Hepatocyte (in vitro differentiated cells): ENCODE results near the gene ZBTB8OS. TPM values are rescaled to one million over a fixed set of nuclear protein-coding genes. Genes with fewer than 3 reads are reported as not detected.
A peak's percentile ranks its signal among the peaks of the same experiment; 100 is the strongest.
"Not testable (repeated sequence)": the region's sequence is repeated elsewhere in the genome, so short reads cannot be mapped to it uniquely, and the experiment has no call there.

Source experiments
- DNase-seq: peaks from one replicate; pipeline ENCODE4 v3.0.0-alpha.2; 2016; ENCODE audit warnings: low spot score
- H2AFZ ChIP-seq: fragments of 200-600 bp; sonication (generic); 2 replicates; pipeline ENCODE4 v1.6.0; 2016; ENCODE audit warnings: antibody characterized with exemption, mild to moderate bottlenecking
- H3K27ac ChIP-seq: fragments of 200-600 bp; sonication (generic); 2 replicates; pipeline ENCODE4 v1.5.1; 2016; ENCODE audit warnings: mild to moderate bottlenecking
- H3K27me3 ChIP-seq: fragments of 200-600 bp; sonication (generic); 2 replicates; pipeline ENCODE4 v1.6.1; 2016
- H3K36me3 ChIP-seq: fragments of 200-600 bp; sonication (generic); replicated peaks from 2 replicates; pipeline ENCODE4 v1.5.1; 2016; ENCODE audit warnings: low read depth; ENCODE audit not compliant: insufficient read depth
- H3K4me1 ChIP-seq: fragments of 200-600 bp; sonication (generic); 2 replicates; pipeline ENCODE4 v1.5.1; 2016; ENCODE audit warnings: mild to moderate bottlenecking, moderate library complexity; ENCODE audit not compliant: insufficient read depth
- H3K4me2 ChIP-seq: fragments of 200-600 bp; sonication (generic); 2 replicates; pipeline ENCODE4 v1.6.0; 2016
- H3K4me3 ChIP-seq: fragments of 200-600 bp; sonication (generic); 2 replicates; pipeline ENCODE4 v1.5.1; 2016; ENCODE audit warnings: mild to moderate bottlenecking
- H3K79me2 ChIP-seq: fragments of 200-600 bp; sonication (generic); 2 replicates; pipeline ENCODE4 v1.6.0; 2017; ENCODE audit warnings: mild to moderate bottlenecking
- H3K9me2 ChIP-seq: fragments of 200-600 bp; sonication (generic); replicated peaks from 2 replicates; pipeline ENCODE4 v1.6.0; 2017; ENCODE audit warnings: mild to moderate bottlenecking; ENCODE audit not compliant: insufficient read depth
- H3K9me3 ChIP-seq: fragments of 200-600 bp; sonication (generic); 2 replicates; pipeline ENCODE4 v1.5.1; 2016; ENCODE audit warnings: low read depth, mild to moderate bottlenecking
- H4K20me1 ChIP-seq: fragments of 200-600 bp; sonication (generic); 2 replicates; pipeline ENCODE4 v1.6.0; 2016; ENCODE audit warnings: mild to moderate bottlenecking; ENCODE audit not compliant: insufficient read depth, poor library complexity, severe bottlenecking
- EZH2 ChIP-seq: fragments of 200-600 bp; sonication (generic); IDR thresholded peaks from 2 replicates; pipeline ENCODE4 v1.6.1; 2016; ENCODE audit warnings: antibody characterized with exemption, mild to moderate bottlenecking, borderline replicate concordance
- EZH2phosphoT487 ChIP-seq: fragments of 200-600 bp; sonication (generic); IDR thresholded peaks from one replicate; pipeline ENCODE4 v1.6.1; 2018; ENCODE audit warnings: antibody characterized with exemption, mild to moderate bottlenecking, low read depth, moderate library complexity; ENCODE audit not compliant: unreplicated experiment, severe bottlenecking
- WGBS: methylation state at CpG from one replicate; pipeline ENCODE4 v1.1.6; 2016; ENCODE audit warnings: low lambda C conversion rate; ENCODE audit errors: missing lambda C conversion rate; 5-methylcytosine and 5-hydroxymethylcytosine counted together
- polyA plus RNA-seq: library from polyadenylated mRNA; unstranded; fragments of >200 nt; fragmentation: Nextera tagmentation; extraction: Ambion mirVana; gene quantifications from 2 replicates; pipeline ENCODE4 v1.2.1, GENCODE V29; 2016
- total RNA-seq: library from RNA; depleted of rRNA; stranded (reverse); fragments of >200 nt; gene quantifications from 2 replicates; pipeline ENCODE4 v1.2.3, GENCODE V29; 2014
- TF ChIP-seq, protein P1 (sequence below): fragments of 200-600 bp; sonication (generic); IDR thresholded peaks from 2 replicates; pipeline ENCODE4 v1.5.1; 2016; ENCODE audit warnings: antibody characterized with exemption, mild to moderate bottlenecking; ENCODE audit not compliant: poor library complexity

The ZBTB8OS gene
- total and polyA plus RNA-seq, 2 experiments from 2014 or later, result 62.7 to 65.1 TPM

DNA sequence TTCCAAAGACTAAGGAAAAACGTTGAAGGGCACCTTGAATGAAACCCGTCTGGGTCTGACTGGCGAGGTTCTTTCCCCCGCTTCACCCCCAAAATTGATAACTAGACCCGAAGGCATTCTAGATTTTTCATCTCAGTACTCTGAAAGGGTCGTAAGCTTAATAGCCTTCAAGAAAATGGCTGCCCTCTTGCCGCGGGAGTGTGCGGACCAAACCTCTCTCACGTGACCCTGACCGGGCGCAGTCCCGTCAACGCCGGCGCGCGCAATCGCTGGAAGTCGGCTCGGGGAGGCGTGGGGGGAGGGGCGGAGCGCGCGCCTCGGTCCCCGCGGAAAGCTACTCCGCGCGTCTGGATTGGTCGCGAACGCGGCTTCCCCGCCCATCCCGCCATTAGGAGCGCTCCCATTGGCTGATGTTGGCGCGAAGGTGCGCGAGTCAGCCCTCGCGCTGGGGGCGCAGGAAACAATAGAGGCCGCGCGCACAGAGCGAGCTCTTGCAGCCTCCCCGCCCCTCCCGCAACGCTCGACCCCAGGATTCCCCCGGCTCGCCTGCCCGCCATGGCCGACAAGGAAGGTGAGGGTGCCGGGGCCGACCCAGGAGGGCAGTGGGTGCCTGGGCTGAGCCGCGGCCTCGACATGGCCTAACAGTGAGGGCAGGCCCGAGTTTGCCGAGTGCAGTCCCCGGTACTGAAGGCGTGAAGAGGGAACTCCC, 556 bp upstream of the ZBTB8OS start, which contains the start of gene RBBP4:
Gene RBBP4 (plus strand): TSS at position 457 of the 709 bp plus-strand sequence. CDS start 99 bp downstream, at position 556.
- Histone ChIP-seq H3K4me2 (peak within 1 kb of the TSS; percentile 90), H2AFZ (peak within 1 kb of the TSS; percentile 93), H3K4me1 (peaks cover 21% of the 10 kb centered on the region), H3K27me3 (no peaks in the 10 kb centered on the region), H3K79me2 (peaks cover 80% of the 10 kb centered on the region), H3K4me3 (peak within 1 kb of the TSS; percentile 76), H3K9me2 (no peaks in the 10 kb centered on the region), H4K20me1 (peaks cover 26% of the 10 kb centered on the region), H3K9me3 (no peaks in the 10 kb centered on the region), H3K27ac (peak within 1 kb of the TSS; percentile 99), H3K36me3 (peaks cover 4% of the 10 kb centered on the region)
- DNase-seq, result peak; percentile 99
- no peak for TF ChIP-seq EZH2
- TF ChIP-seq EZH2phosphoT487, result no peak
- TF ChIP-seq, protein P1, sequence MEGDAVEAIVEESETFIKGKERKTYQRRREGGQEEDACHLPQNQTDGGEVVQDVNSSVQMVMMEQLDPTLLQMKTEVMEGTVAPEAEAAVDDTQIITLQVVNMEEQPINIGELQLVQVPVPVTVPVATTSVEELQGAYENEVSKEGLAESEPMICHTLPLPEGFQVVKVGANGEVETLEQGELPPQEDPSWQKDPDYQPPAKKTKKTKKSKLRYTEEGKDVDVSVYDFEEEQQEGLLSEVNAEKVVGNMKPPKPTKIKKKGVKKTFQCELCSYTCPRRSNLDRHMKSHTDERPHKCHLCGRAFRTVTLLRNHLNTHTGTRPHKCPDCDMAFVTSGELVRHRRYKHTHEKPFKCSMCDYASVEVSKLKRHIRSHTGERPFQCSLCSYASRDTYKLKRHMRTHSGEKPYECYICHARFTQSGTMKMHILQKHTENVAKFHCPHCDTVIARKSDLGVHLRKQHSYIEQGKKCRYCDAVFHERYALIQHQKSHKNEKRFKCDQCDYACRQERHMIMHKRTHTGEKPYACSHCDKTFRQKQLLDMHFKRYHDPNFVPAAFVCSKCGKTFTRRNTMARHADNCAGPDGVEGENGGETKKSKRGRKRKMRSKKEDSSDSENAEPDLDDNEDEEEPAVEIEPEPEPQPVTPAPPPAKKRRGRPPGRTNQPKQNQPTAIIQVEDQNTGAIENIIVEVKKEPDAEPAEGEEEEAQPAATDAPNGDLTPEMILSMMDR, result no peak
- 1% methylated on average over 29 of the region's 67 CpGs for WGBS

GRCh38 chr1:32647308-32648134, 2.8 kb downstream of the ZBTB8OS start:
- no peak overlapping the region for H3K4me3 ChIP-seq
- H4K20me1 ChIP-seq, result peaks cover 2% of the 10 kb centered on the region
- peaks cover 71% of the 10 kb centered on the region for H3K79me2 ChIP-seq
- H3K9me3 ChIP-seq, result no peaks in the 10 kb centered on the region
- H3K36me3 ChIP-seq, result peaks cover 4% of the 10 kb centered on the region
- WGBS, result 94% methylated on average over 6 of the region's 6 CpGs
- no peak overlapping the region for H3K27ac ChIP-seq
- no peaks in the 10 kb centered on the region for H3K27me3 ChIP-seq
- DNase-seq, result no peak
- no peaks in the 10 kb centered on the region for H3K9me2 ChIP-seq
- no peak overlapping the region for H2AFZ ChIP-seq
- TF ChIP-seq EZH2phosphoT487 (no peak), EZH2 (no peak)
- TF ChIP-seq, protein P1, result no peak
- peaks cover 9% of the 10 kb centered on the region for H3K4me1 ChIP-seq
- H3K4me2 ChIP-seq, result no peak overlapping the region

- Histone ChIP-seq H3K27ac (no peak overlapping the region), H3K4me3 (no peak overlapping the region), H4K20me1 (peaks cover 2% of the 10 kb centered on the region), H3K36me3 (no peaks in the 10 kb centered on the region), H3K79me2 (peaks cover 74% of the 10 kb centered on the region), H3K9me3 (no peaks in the 10 kb centered on the region), H3K4me2 (no peak overlapping the region), H3K4me1 (no peaks in the 10 kb centered on the region), H2AFZ (no peak overlapping the region), H3K9me2 (no peaks in the 10 kb centered on the region), H3K27me3 (no peaks in the 10 kb centered on the region)
- whole genome bisulfite sequencing, result 60% methylated on average over 4 of the region's 4 CpGs
- no peak for TF ChIP-seq EZH2phosphoT487
- no peak for TF ChIP-seq EZH2
- TF ChIP-seq, protein P1, result no peak
- no peak for DNase-seq
Measured at GRCh38 chr1:32644426-32644825, 5.9 kb downstream of the ZBTB8OS start.

- H3K4me3 ChIP-seq, H3K9me2 ChIP-seq, H4K20me1 ChIP-seq, H3K27ac ChIP-seq, H3K27me3 ChIP-seq, H3K9me3 ChIP-seq, H3K4me1 ChIP-seq, DNase-seq, H2AFZ ChIP-seq, H3K36me3 ChIP-seq, H3K4me2 ChIP-seq: not testable (repeated sequence)
- peaks cover 74% of the 10 kb centered on the region for H3K79me2 ChIP-seq
- WGBS, result 77% methylated on average over 8 of the region's 8 CpGs
Measured at GRCh38 chr1:32642292-32642827, 8.0 kb downstream of the ZBTB8OS start.
